SU-DHL-6 (cell line): ENCODE results near the gene PTGIR.

Experiments
- CTCF ChIP-seq: fragments of 200-600 bp; sonication (generic); IDR thresholded peaks from one replicate; pipeline ENCODE4 v1.5.1; 2017; ENCODE audit warnings: antibody characterized with exemption, mild to moderate bottlenecking, low read length, moderate library complexity; ENCODE audit not compliant: insufficient read depth, poor library complexity, severe bottlenecking
- EZH2phosphoT487 ChIP-seq: fragments of 200-600 bp; sonication (generic), shearing (Covaris generic); conservative IDR thresholded peaks from 2 replicates; pipeline ENCODE4 v1.6.1; 2018; ENCODE audit warnings: mild to moderate bottlenecking, antibody characterized with exemption, low read length, moderate library complexity, mixed read lengths

- TF ChIP-seq CTCF = no peak
- no peak for TF ChIP-seq EZH2phosphoT487
These were observed 25.6 kb upstream of the PTGIR start for GRCh38 chr19:46650445-46650844.
